ENCODE results near the gene BCL2L2. TPM values are rescaled to one million over a fixed set of nuclear protein-coding genes. Genes with fewer than 3 reads are reported as not detected.

Gene BCL2L2
- total and polyA plus RNA-seq, 9 of the 15 experiments (the other 6 are each of a cell fraction or from before 2014, with no cell fraction given): 2.6 to 32.5 (median 14.7) TPM

DNA sequence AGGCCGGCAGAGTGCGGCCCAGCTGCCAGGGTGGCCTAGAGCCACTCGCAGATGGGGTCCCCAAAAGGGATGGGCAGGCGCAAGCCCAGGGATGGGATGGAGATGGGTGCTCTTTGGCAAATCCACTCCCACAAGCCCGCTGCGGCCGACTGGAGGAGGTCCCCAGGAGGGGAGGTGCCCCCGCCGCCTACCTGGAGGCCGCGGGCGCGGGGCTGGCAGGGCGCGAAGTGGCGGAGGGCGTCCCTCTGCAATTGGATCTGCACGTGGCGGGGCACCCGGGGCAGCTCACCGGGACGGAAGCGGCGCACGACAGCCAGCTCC lies 4.7 kb upstream of the BCL2L2 start (continued):
- no peak for TF ChIP-seq MCM7 (IDR thresholded peaks at IDR 0.05)
- TF ChIP-seq ZNF764 (CRISPR knock-in tag; IDR thresholded peaks at IDR 0.05; ENCODE audit: low read depth): no peak
- TF ChIP-seq, protein P1, sequence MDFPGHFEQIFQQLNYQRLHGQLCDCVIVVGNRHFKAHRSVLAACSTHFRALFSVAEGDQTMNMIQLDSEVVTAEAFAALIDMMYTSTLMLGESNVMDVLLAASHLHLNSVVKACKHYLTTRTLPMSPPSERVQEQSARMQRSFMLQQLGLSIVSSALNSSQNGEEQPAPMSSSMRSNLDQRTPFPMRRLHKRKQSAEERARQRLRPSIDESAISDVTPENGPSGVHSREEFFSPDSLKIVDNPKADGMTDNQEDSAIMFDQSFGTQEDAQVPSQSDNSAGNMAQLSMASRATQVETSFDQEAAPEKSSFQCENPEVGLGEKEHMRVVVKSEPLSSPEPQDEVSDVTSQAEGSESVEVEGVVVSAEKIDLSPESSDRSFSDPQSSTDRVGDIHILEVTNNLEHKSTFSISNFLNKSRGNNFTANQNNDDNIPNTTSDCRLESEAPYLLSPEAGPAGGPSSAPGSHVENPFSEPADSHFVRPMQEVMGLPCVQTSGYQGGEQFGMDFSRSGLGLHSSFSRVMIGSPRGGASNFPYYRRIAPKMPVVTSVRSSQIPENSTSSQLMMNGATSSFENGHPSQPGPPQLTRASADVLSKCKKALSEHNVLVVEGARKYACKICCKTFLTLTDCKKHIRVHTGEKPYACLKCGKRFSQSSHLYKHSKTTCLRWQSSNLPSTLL (IDR thresholded peaks at IDR 0.05): no peak
- no peak for TF ChIP-seq SMC3 (conservative IDR thresholded peaks at IDR 0.05; ENCODE audit: insufficient read depth, low read depth, low read length)
- TF ChIP-seq, protein P2, sequence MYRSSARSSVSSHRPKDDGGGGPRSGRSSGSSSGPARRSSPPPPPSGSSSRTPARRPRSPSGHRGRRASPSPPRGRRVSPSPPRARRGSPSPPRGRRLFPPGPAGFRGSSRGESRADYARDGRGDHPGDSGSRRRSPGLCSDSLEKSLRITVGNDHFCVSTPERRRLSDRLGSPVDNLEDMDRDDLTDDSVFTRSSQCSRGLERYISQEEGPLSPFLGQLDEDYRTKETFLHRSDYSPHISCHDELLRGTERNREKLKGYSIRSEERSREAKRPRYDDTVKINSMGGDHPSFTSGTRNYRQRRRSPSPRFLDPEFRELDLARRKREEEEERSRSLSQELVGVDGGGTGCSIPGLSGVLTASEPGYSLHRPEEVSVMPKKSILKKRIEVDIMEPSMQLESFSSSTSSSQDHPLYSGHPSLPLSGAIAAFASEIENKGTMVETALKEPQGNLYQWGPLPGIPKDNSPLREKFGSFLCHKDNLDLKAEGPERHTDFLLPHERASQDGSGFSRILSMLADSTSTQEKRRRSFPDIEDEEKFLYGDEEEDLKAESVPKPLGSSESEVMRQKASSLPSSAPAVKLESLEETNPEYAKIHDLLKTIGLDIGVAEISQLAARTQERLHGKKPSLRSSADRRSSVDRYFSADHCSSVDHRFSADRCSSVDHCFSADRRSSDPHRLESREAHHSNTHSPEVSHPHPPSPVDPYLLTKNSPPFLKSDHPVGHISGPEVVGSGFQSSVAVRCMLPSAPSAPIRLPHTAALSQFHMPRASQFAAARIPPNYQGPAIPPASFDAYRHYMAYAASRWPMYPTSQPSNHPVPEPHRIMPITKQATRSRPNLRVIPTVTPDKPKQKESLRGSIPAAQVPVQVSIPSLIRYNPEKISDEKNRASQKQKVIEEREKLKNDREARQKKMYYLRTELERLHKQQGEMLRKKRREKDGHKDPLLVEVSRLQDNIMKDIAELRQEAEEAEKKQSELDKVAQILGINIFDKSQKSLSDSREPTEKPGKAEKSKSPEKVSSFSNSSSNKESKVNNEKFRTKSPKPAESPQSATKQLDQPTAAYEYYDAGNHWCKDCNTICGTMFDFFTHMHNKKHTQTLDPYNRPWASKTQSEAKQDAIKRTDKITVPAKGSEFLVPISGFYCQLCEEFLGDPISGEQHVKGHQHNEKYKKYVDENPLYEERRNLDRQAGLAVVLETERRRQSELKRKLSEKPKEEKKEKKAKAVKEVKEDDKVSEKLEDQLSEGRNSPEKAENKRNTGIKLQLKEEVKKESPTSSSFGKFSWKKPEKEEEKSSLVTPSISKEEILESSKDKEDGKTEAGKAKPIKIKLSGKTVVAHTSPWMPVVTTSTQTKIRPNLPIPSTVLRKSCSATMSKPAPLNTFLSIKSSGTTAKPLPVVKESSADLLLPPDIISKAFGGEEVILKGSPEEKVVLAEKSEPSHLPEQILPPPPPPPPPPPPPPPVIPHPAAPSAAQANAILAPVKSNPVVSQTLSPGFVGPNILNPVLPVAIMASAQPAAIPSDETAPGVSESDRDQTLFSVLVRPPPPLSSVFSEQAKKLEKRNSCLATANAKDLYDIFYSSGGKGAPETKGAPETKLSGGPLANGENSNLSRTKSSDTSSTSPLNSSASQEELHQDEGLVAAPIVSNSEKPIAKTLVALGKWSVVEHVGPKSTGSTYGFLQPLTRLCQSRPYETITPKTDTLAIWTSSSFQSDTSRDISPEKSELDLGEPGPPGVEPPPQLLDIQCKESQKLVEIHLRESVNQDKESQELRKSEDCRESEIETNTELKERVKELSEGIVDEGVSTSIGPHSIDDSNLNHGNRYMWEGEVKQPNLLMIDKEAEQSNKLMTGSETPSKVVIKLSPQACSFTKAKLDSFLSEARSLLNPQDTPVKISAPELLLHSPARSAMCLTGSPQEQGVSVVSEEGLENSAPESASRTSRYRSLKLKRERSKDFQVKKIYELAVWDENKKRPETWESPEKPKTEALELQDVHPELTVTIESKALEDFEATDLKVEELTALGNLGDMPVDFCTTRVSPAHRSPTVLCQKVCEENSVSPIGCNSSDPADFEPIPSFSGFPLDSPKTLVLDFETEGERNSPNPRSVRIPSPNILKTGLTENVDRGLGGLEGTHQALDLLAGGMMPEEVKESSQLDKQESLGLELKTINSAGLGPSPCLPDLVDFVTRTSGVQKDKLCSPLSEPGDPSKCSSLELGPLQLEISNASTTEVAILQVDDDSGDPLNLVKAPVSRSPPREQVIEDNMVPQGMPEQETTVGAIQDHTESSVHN (IDR thresholded peaks at IDR 0.05; ENCODE audit: borderline replicate concordance in 1 of 2, low read depth in 1 of 2): no peak
- no peak for TF ChIP-seq IRF2 (CRISPR knock-in tag; IDR thresholded peaks at IDR 0.05)
- TF ChIP-seq, protein P3, sequence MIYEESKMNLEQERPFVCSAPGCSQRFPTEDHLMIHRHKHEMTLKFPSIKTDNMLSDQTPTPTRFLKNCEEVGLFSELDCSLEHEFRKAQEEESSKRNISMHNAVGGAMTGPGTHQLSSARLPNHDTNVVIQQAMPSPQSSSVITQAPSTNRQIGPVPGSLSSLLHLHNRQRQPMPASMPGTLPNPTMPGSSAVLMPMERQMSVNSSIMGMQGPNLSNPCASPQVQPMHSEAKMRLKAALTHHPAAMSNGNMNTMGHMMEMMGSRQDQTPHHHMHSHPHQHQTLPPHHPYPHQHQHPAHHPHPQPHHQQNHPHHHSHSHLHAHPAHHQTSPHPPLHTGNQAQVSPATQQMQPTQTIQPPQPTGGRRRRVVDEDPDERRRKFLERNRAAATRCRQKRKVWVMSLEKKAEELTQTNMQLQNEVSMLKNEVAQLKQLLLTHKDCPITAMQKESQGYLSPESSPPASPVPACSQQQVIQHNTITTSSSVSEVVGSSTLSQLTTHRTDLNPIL (CRISPR knock-in tag; IDR thresholded peaks at IDR 0.05): no peak
- TF ChIP-seq ZBTB8A (IDR thresholded peaks at IDR 0.05; ENCODE audit: partially characterized antibody): no peak
- peak; percentile 39; the same call in 1 of the 2 replicates for TF ChIP-seq MYC (IDR thresholded peaks at IDR 0.05; ENCODE audit: low read depth, low read length)
- peak; percentile 73; the same call in 1 of the 2 replicates for TF ChIP-seq MYC (CRISPR knock-in tag; IDR thresholded peaks at IDR 0.05; ENCODE audit: borderline replicate concordance, low read depth)
- TF ChIP-seq RAD51 (IDR thresholded peaks at IDR 0.05; ENCODE audit: borderline replicate concordance, low read depth): no peak
- TF ChIP-seq HDAC2 (IDR thresholded peaks at IDR 0.05): peak; percentile 25; the same call in 1 of the 2 replicates
- peak; percentile 57 for TF ChIP-seq TAF7 (tag; IDR thresholded peaks at IDR 0.05)
- TF ChIP-seq ZNF589 (CRISPR knock-in tag; IDR thresholded peaks at IDR 0.05; ENCODE audit: low read depth): peak; percentile 18; the same call in 1 of the 2 replicates
- TF ChIP-seq, protein P4, sequence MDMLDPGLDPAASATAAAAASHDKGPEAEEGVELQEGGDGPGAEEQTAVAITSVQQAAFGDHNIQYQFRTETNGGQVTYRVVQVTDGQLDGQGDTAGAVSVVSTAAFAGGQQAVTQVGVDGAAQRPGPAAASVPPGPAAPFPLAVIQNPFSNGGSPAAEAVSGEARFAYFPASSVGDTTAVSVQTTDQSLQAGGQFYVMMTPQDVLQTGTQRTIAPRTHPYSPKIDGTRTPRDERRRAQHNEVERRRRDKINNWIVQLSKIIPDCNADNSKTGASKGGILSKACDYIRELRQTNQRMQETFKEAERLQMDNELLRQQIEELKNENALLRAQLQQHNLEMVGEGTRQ (CRISPR knock-in tag; IDR thresholded peaks at IDR 0.05): no peak

Measured in K562 (cell line).